ENCODE results near the gene SPINK13.

DNA sequence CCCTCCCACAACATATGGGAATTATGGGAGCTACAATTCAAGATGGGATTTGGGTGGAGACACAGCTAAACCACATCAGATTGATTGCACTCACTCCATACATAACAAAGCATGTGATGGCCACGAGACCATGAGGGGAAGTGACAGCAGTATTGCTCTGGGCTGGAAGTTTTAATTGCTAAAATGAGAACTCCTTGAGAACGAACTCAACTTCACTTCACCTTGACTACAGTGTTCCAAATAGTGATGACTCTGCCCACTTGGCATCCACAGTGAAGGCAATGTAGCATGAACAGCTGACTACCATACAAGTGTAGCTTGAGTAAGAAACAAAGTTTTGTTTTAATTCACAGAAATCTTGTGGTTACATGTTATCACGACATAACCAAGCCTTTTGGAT, 42.9 kb downstream of the SPINK13 start:
- TF ChIP-seq CTCF (IDR thresholded peaks at IDR 0.05; ENCODE audit: insufficient read depth, low read depth, low read length) (no peak), EZH2 (IDR thresholded peaks at IDR 0.05; ENCODE audit: insufficient read depth, low read length) (no peak)

Data from astrocyte (in vitro differentiated cells and primary cell).